Measurements from ENCODE around the gene CCDC7.

The CCDC7 gene

GRCh38 chr10:32882076-32882475 lies 436.1 kb downstream of the CCDC7 start:
- DNase-seq: no peak

GRCh38 chr10:32887481-32887880 lies 441.5 kb downstream of the CCDC7 start:
- H3F3A ChIP-seq (ENCODE audit: insufficient read depth, low read length): no peaks in the 10 kb centered on the region
- TF ChIP-seq EZH2 (optimal IDR thresholded peaks at IDR 0.05; ENCODE audit: low read depth, low read length) (no peak), CTCF (IDR thresholded peaks at IDR 0.05; ENCODE audit: low read length) (no peak), EZH2phosphoT487 (IDR thresholded peaks at IDR 0.05; ENCODE audit: low read length) (no peak)
- H3K4me3 ChIP-seq (ENCODE audit: low read length): no peak overlapping the region
- H3K36me3 ChIP-seq (replicated peaks; ENCODE audit: insufficient read depth, low read length): no peaks in the 10 kb centered on the region
- no peaks in the 10 kb centered on the region for H3K4me1 ChIP-seq (ENCODE audit: low read length)
- no peak for DNase-seq
- no peak overlapping the region for H3K27ac ChIP-seq (ENCODE audit: low read length)
- H3K27me3 ChIP-seq (replicated peaks; ENCODE audit: insufficient read depth, low read length): no peaks in the 10 kb centered on the region
- H4K20me1 ChIP-seq (ENCODE audit: insufficient read depth, low read length): no peaks in the 10 kb centered on the region
- no peak overlapping the region for H3K9ac ChIP-seq (ENCODE audit: low read length)
- H3K9me3 ChIP-seq (replicated peaks; ENCODE audit: insufficient read depth, low read length): no peaks in the 10 kb centered on the region
- H3K9me2 ChIP-seq (replicated peaks; ENCODE audit: insufficient read depth, low read length): no peaks in the 10 kb centered on the region
- no peak overlapping the region for H3K4me2 ChIP-seq (ENCODE audit: low read depth, low read length)
- no peak overlapping the region for H2AFZ ChIP-seq (ENCODE audit: low read length)
- no peaks in the 10 kb centered on the region for H3K79me2 ChIP-seq (ENCODE audit: low read length)

More at GRCh38 chr10:32882076-32882475, 436.1 kb downstream of the CCDC7 start:
- H3K9me3 ChIP-seq (replicated peaks; ENCODE audit: insufficient read depth, low read length): no peaks in the 10 kb centered on the region
- no peak overlapping the region for H2AFZ ChIP-seq (ENCODE audit: low read length)
- no peak overlapping the region for H3K27ac ChIP-seq (ENCODE audit: low read length)
- no peaks in the 10 kb centered on the region for H3F3A ChIP-seq (ENCODE audit: insufficient read depth, low read length)
- H4K20me1 ChIP-seq (ENCODE audit: insufficient read depth, low read length): no peaks in the 10 kb centered on the region
- no peaks in the 10 kb centered on the region for H3K79me2 ChIP-seq (ENCODE audit: low read length)
- no peaks in the 10 kb centered on the region for H3K27me3 ChIP-seq (replicated peaks; ENCODE audit: insufficient read depth, low read length)
- no peak overlapping the region for H3K4me2 ChIP-seq (ENCODE audit: low read depth, low read length)
- H3K9ac ChIP-seq (ENCODE audit: low read length): no peak overlapping the region
- no peak for TF ChIP-seq EZH2 (optimal IDR thresholded peaks at IDR 0.05; ENCODE audit: low read depth, low read length)
- TF ChIP-seq EZH2phosphoT487 (IDR thresholded peaks at IDR 0.05; ENCODE audit: low read length): no peak
- TF ChIP-seq CTCF (IDR thresholded peaks at IDR 0.05; ENCODE audit: low read length): no peak
- no peak overlapping the region for H3K4me3 ChIP-seq (ENCODE audit: low read length)
- no peaks in the 10 kb centered on the region for H3K9me2 ChIP-seq (replicated peaks; ENCODE audit: insufficient read depth, low read length)
- no peaks in the 10 kb centered on the region for H3K36me3 ChIP-seq (replicated peaks; ENCODE audit: insufficient read depth, low read length)
- H3K4me1 ChIP-seq (ENCODE audit: low read length): no peaks in the 10 kb centered on the region

- Histone ChIP-seq H2AFZ (ENCODE audit: low read length) (no peak overlapping the region), H3K79me2 (ENCODE audit: low read length) (no peaks in the 10 kb centered on the region), H4K20me1 (ENCODE audit: insufficient read depth, low read length) (no peaks in the 10 kb centered on the region), H3K9me2 (replicated peaks; ENCODE audit: insufficient read depth, low read length) (no peaks in the 10 kb centered on the region), H3K9ac (ENCODE audit: low read length) (no peak overlapping the region), H3K4me3 (ENCODE audit: low read length) (no peak overlapping the region), H3K27me3 (replicated peaks; ENCODE audit: insufficient read depth, low read length) (no peaks in the 10 kb centered on the region), H3K36me3 (replicated peaks; ENCODE audit: insufficient read depth, low read length) (no peaks in the 10 kb centered on the region), H3F3A (ENCODE audit: insufficient read depth, low read length) (no peaks in the 10 kb centered on the region), H3K4me1 (ENCODE audit: low read length) (no peaks in the 10 kb centered on the region), H3K4me2 (ENCODE audit: low read depth, low read length) (no peak overlapping the region), H3K27ac (ENCODE audit: low read length) (no peak overlapping the region), H3K9me3 (replicated peaks; ENCODE audit: insufficient read depth, low read length) (no peaks in the 10 kb centered on the region)
- TF ChIP-seq CTCF (IDR thresholded peaks at IDR 0.05; ENCODE audit: low read length) (no peak), EZH2phosphoT487 (IDR thresholded peaks at IDR 0.05; ENCODE audit: low read length) (no peak), EZH2 (optimal IDR thresholded peaks at IDR 0.05; ENCODE audit: low read depth, low read length) (no peak)
- no peak for DNase-seq
Observed at GRCh38 chr10:32888161-32888927, 442.4 kb downstream of the CCDC7 start.

All from MM.1S (cell line).